ENCODE results near the gene CRB2.
"Not testable (repeated sequence)": the region's sequence is repeated elsewhere in the genome, so short reads cannot be mapped to it uniquely, and the experiment has no call there.

CRB2 gene

DNA sequence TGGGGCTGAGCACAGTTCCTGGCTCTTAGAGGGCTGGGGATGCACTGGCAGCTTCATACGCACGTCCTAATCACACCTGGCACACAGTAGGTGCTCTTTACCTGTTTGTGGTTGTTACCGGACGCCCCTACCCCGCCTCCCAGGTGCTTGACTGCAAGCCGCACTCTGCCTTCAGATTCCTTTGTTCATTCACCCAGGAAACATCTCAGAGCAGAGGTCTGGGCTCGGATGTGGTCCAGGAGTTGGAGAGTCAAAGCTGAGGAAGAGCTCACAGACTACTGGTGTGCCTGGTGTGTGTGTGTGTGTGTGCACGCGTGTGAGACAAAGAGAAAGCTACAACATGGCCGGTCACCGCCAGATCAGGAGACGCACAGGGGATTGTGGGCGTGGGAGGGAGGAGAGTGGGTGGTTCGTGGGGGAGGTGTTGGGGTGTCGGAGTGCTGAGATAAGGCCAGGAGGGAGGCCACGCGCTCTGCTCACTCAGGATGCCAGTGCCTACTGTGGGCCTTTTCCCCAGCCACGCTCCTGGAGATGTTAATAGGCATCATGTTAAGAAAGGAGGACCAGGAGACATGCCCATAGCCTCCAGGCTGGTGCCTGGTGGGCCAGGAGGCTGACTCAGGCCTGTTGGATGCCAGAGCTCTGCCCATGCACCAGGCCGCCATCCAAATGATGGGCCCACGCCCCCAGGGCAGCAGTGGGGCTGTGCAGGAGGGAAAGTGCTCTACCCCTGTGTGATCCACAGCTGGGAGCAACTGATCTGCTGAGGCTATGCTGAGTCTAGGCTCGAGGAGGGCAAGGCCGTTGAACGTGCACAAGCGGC lies 39.9 kb downstream of the CRB2 start:
- H3K27me3 ChIP-seq (ENCODE audit: insufficient read depth, low read length, poor library complexity): no peaks in the 10 kb centered on the region
- H3K79me2 ChIP-seq (ENCODE audit: insufficient read depth, low read length): no peaks in the 10 kb centered on the region
- DNase-seq: no peak
- no peaks in the 10 kb centered on the region for H4K20me1 ChIP-seq (ENCODE audit: insufficient read depth, low read length)
- no peak overlapping the region for H3K4me3 ChIP-seq (ENCODE audit: low read depth in 1 of 2, low read length in 2 of 2)
- H3K9me3 ChIP-seq (ENCODE audit: insufficient read depth, low read length, severe bottlenecking): no peaks in the 10 kb centered on the region
- no peak overlapping the region for H3K27ac ChIP-seq (ENCODE audit: low read length)
- no peaks in the 10 kb centered on the region for H3K4me1 ChIP-seq (ENCODE audit: insufficient read depth, low read length)
- H3K36me3 ChIP-seq (ENCODE audit: insufficient read depth, low read length): no peaks in the 10 kb centered on the region
- no peak overlapping the region for H2AFZ ChIP-seq (ENCODE audit: low read depth, low read length)
- no peak for TF ChIP-seq EZH2 (IDR thresholded peaks at IDR 0.05; ENCODE audit: borderline replicate concordance, low read depth, low read length, severe bottlenecking)
- TF ChIP-seq, protein P1, sequence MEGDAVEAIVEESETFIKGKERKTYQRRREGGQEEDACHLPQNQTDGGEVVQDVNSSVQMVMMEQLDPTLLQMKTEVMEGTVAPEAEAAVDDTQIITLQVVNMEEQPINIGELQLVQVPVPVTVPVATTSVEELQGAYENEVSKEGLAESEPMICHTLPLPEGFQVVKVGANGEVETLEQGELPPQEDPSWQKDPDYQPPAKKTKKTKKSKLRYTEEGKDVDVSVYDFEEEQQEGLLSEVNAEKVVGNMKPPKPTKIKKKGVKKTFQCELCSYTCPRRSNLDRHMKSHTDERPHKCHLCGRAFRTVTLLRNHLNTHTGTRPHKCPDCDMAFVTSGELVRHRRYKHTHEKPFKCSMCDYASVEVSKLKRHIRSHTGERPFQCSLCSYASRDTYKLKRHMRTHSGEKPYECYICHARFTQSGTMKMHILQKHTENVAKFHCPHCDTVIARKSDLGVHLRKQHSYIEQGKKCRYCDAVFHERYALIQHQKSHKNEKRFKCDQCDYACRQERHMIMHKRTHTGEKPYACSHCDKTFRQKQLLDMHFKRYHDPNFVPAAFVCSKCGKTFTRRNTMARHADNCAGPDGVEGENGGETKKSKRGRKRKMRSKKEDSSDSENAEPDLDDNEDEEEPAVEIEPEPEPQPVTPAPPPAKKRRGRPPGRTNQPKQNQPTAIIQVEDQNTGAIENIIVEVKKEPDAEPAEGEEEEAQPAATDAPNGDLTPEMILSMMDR (IDR thresholded peaks at IDR 0.05; ENCODE audit: borderline replicate concordance, extremely low read depth, low read length, poor library complexity, severe bottlenecking): no peak
- no peak overlapping the region for H3K4me2 ChIP-seq (ENCODE audit: insufficient read depth, low read length)
- no peak overlapping the region for H3K9ac ChIP-seq (ENCODE audit: low read depth, low read length)
- no peak for ATAC-seq (ENCODE audit: insufficient read depth, low read depth)

DNA sequence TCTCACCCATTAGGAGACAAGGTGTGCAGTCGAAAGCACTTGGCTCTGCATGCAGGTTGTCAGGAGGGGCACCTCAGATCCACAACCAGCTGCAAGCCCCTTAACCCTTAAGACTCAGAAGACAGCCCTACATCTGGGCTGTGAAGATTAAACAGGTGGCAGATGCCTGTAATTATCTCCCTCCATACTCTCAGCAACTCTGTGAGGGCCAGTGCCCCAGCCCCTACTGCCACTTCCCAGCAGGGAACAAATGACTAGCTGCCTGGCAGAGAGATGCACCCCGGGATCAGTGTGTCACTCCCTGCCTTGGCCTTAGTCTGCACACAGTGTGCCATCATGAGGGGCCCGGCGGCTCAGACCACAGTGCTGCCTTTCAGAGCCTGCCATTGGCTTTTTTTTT lies 42.0 kb downstream of the CRB2 start:
- Histone ChIP-seq H3K27me3 (ENCODE audit: insufficient read depth, low read length, poor library complexity) (no peaks in the 10 kb centered on the region), H3K4me2 (ENCODE audit: insufficient read depth, low read length) (no peak overlapping the region), H4K20me1 (ENCODE audit: insufficient read depth, low read length) (no peaks in the 10 kb centered on the region), H3K9ac (ENCODE audit: low read depth, low read length) (no peak overlapping the region), H3K4me3 (ENCODE audit: low read depth in 1 of 2, low read length in 2 of 2) (no peak overlapping the region), H3K9me3 (ENCODE audit: insufficient read depth, low read length, severe bottlenecking) (no peaks in the 10 kb centered on the region), H2AFZ (ENCODE audit: low read depth, low read length) (no peak overlapping the region), H3K36me3 (ENCODE audit: insufficient read depth, low read length) (no peaks in the 10 kb centered on the region), H3K27ac (ENCODE audit: low read length) (no peak overlapping the region), H3K4me1 (ENCODE audit: insufficient read depth, low read length) (no peaks in the 10 kb centered on the region), H3K79me2 (ENCODE audit: insufficient read depth, low read length) (no peaks in the 10 kb centered on the region)
- DNase-seq (no peak), ATAC-seq (ENCODE audit: insufficient read depth, low read depth) (no peak)
- TF ChIP-seq, protein P1 (IDR thresholded peaks at IDR 0.05; ENCODE audit: borderline replicate concordance, extremely low read depth, low read length, poor library complexity, severe bottlenecking): no peak
- TF ChIP-seq EZH2 (IDR thresholded peaks at IDR 0.05; ENCODE audit: borderline replicate concordance, low read depth, low read length, severe bottlenecking): no peak

DNA sequence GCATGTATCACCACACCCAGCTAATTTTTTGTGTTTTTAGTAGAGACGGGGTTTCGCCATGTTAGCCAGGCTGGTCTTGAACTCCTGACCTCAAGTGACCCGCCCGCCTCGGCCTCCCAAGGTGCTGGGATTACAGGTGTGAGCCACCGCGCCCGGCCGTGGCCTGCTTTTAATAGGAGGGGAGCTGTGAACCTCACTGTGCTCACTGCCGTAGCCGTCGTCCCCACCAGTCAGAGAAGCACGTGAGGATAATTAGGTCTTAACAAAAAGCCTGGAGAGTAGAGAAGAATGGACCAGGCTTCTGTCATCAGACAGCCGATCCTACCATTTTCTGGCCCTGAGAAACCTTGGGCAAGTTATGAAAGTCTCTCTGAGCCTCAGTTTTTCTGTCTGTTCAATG lies 42.9 kb downstream of the CRB2 start:
- not testable (repeated sequence) for H2AFZ ChIP-seq (ENCODE audit: low read depth, low read length); H3K27ac ChIP-seq (ENCODE audit: low read length); H3K4me2 ChIP-seq (ENCODE audit: insufficient read depth, low read length); H3K9me3 ChIP-seq (ENCODE audit: insufficient read depth, low read length, severe bottlenecking); ATAC-seq (ENCODE audit: insufficient read depth, low read depth); DNase-seq; H3K36me3 ChIP-seq (ENCODE audit: insufficient read depth, low read length); H3K27me3 ChIP-seq (ENCODE audit: insufficient read depth, low read length, poor library complexity); H3K4me3 ChIP-seq (ENCODE audit: low read depth in 1 of 2, low read length in 2 of 2); H4K20me1 ChIP-seq (ENCODE audit: insufficient read depth, low read length); H3K79me2 ChIP-seq (ENCODE audit: insufficient read depth, low read length); H3K9ac ChIP-seq (ENCODE audit: low read depth, low read length); H3K4me1 ChIP-seq (ENCODE audit: insufficient read depth, low read length)

DNA sequence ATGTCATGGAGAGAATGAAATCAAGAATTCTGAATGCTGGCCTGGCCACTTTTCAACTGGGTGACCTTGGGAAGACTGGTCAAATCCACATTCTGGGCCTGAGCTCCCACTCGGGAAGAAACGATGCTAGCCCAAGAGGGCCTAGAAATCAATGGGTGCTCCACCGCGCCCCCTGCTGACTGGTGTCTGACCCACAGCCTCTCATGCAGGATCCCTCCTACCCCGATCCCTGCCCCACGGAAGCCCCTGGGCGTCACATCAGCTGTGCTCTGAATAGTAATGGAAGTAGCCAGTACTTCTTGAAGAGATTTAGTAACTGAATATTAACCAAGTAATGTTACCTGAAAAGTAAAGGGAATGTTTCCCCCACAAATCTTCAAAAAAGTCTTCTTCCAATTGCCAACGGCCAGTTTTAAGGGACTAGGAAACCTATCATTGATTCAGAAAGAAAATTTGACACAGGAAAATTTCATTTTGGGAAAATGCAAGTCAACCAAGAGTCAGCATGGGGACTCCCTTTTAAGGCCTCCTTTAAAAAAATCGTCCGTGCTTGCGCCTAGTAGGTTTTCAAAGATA lies 43.9 kb downstream of the CRB2 start:
- Histone ChIP-seq H3K4me2 (ENCODE audit: insufficient read depth, low read length) (no peak overlapping the region), H3K79me2 (ENCODE audit: insufficient read depth, low read length) (no peaks in the 10 kb centered on the region), H3K4me3 (ENCODE audit: low read depth in 1 of 2, low read length in 2 of 2) (no peak overlapping the region), H3K36me3 (ENCODE audit: insufficient read depth, low read length) (no peaks in the 10 kb centered on the region), H3K4me1 (ENCODE audit: insufficient read depth, low read length) (no peaks in the 10 kb centered on the region), H4K20me1 (ENCODE audit: insufficient read depth, low read length) (no peaks in the 10 kb centered on the region), H3K9ac (ENCODE audit: low read depth, low read length) (no peak overlapping the region), H3K27ac (ENCODE audit: low read length) (no peak overlapping the region), H3K27me3 (ENCODE audit: insufficient read depth, low read length, poor library complexity) (no peaks in the 10 kb centered on the region), H2AFZ (ENCODE audit: low read depth, low read length) (no peak overlapping the region), H3K9me3 (ENCODE audit: insufficient read depth, low read length, severe bottlenecking) (no peaks in the 10 kb centered on the region)
- peak; percentile 40; the same call in 1 of the 3 replicates for ATAC-seq (ENCODE audit: insufficient read depth, low read depth)
- peak; percentile 25 for DNase-seq
- TF ChIP-seq, protein P1 (IDR thresholded peaks at IDR 0.05; ENCODE audit: borderline replicate concordance, extremely low read depth, low read length, poor library complexity, severe bottlenecking): peak; percentile 47
- no peak for TF ChIP-seq EZH2 (IDR thresholded peaks at IDR 0.05; ENCODE audit: borderline replicate concordance, low read depth, low read length, severe bottlenecking)
